C4-2B (cell line): ENCODE data around the gene CCDC28B.

Experiments used
- CTCF ChIP-seq: fragments of 450-650 bp; conservative IDR thresholded peaks from 2 replicates; pipeline ENCODE4 v1.5.1; 2017; ENCODE audit warnings: mild to moderate bottlenecking
- ZFX ChIP-seq: fragments of 450-650 bp; IDR thresholded peaks from 2 replicates; pipeline ENCODE4 v1.6.1; 2017

- TF ChIP-seq CTCF (no peak), ZFX (no peak)
Measured at GRCh38 chr1:32186077-32186476, 14.3 kb upstream of the CCDC28B start.
